Spleen (tissue), 11 donors: Measurements from ENCODE around the gene CER1. TPM values are rescaled to one million over a fixed set of nuclear protein-coding genes. Genes with fewer than 3 reads are reported as not detected.

Experiments used
- DNase-seq: peaks from one replicate; pipeline ENCODE4 v3.0.0-alpha.2; 2020
- H3K27ac ChIP-seq, 8 donors: fragments of 200-600 bp; sonication (generic) in 7 of 8; 1 replicate in 4 of 8; 2 replicates in 4 of 8; pipeline versions ENCODE4 v1.5.0 to v1.8.0; 2016 to 2021; ENCODE audit warnings: inconsistent platforms in 4 of 8, mild to moderate bottlenecking in 4 of 8, moderate library complexity in 1 of 8
- H3K27me3 ChIP-seq, 7 donors: fragments of 200-600 bp; sonication (generic) in 6 of 7; replicated peaks in 1 of 7; 1 replicate in 4 of 7; 2 replicates in 3 of 7; pipeline versions ENCODE4 v1.5.0 to v1.8.0; 2016 to 2021; ENCODE audit warnings: inconsistent platforms in 3 of 7, mild to moderate bottlenecking in 1 of 7
- H3K36me3 ChIP-seq, 6 donors: fragments of 200-600 bp; sonication (generic) in 5 of 6; 1 replicate in 4 of 6; 2 replicates in 2 of 6; pipeline versions ENCODE4 v1.5.0 to v1.8.0; 2016 to 2021; ENCODE audit warnings: inconsistent platforms in 2 of 6
- H3K4me1 ChIP-seq, 6 donors: fragments of 200-600 bp; sonication (generic) in 5 of 6; 1 replicate in 3 of 6; 2 replicates in 3 of 6; pipeline versions ENCODE4 v1.5.0 to v1.8.0; 2016 to 2021; ENCODE audit warnings: inconsistent platforms in 3 of 6
- H3K4me3 ChIP-seq, 8 donors: fragments of 200-600 bp; sonication (generic) in 7 of 8; 1 replicate in 4 of 8; 2 replicates in 4 of 8; pipeline versions ENCODE4 v1.5.0 to v1.8.0; 2016 to 2021; ENCODE audit warnings: inconsistent platforms in 4 of 8, mild to moderate bottlenecking in 4 of 8, moderate library complexity in 2 of 8
- H3K9me3 ChIP-seq, 8 donors: fragments of 200-600 bp; sonication (generic) in 7 of 8; 1 replicate in 4 of 8; 2 replicates in 4 of 8; pipeline versions ENCODE4 v1.5.0 to v1.8.0; 2016 to 2021; ENCODE audit warnings: inconsistent platforms in 4 of 8
- CTCF ChIP-seq, 11 experiments: fragments of 200-600 bp in 7 of 11; fragments of 450-650 bp in 4 of 11; sonication (generic) in 4 of 11; IDR thresholded peaks in 8 of 11; conservative IDR thresholded peaks in 3 of 11; 1 replicate in 7 of 11; 2 replicates in 4 of 11; pipeline versions ENCODE4 v1.4.0 to v1.8.0; 2016 to 2021; ENCODE audit warnings: antibody characterized with exemption in 11 of 11, inconsistent platforms in 4 of 11, mild to moderate bottlenecking in 1 of 11
- POLR2A ChIP-seq, 3 donors: fragments of 450-650 bp; IDR thresholded peaks; one replicate each; pipeline ENCODE4 v1.5.1; 2017; ENCODE audit warnings: antibody characterized with exemption in 3 of 3, mild to moderate bottlenecking in 1 of 3
- POLR2AphosphoS5 ChIP-seq, 3 donors: sonication (generic); formaldehyde crosslinking; IDR thresholded peaks; one replicate each; pipeline ENCODE4 v1.5.1; 2017; ENCODE audit warnings: antibody characterized with exemption in 3 of 3
- WGBS, 5 donors: extraction: QIAGEN DNeasy Blood & Tissue Kit in 3 of 5; methylation state at CpG; one replicate each; pipeline versions ENCODE4 v1.1.5 to v1.1.7; 2013 to 2018; 5-methylcytosine and 5-hydroxymethylcytosine counted together
- intact Hi-C: fragments of 100-400 bp; cut with DNase I; formaldehyde crosslinking; loops from one replicate; pipeline ENCODE4 v1.15.0; 2023; ENCODE audit warnings: low total_unique reads
- polyA plus RNA-seq, 3 donors: library from polyadenylated mRNA; stranded (reverse); fragments of 200-250 nt; gene quantifications; one replicate each; pipeline ENCODE4 v1.2.1, GENCODE V29; 2013
- total RNA-seq, 7 donors: library from RNA; depleted of rRNA in 3 of 7; stranded (reverse); fragments of >200 nt in 3 of 7; fragmentation: NEBNext Ultra II Directional in 4 of 7; extraction: Animal tissue kit (Norgen Biotek cat#: 25700) in 4 of 7; gene quantifications; one replicate each; pipeline versions ENCODE4 v1.1.0 to v1.2.1, GENCODE V29; 2016 to 2021
- donor health status: healthy with polysubstance abuse.
- donor health status: DM: no; HTN: no; CAD: no; lungs with moderate emphysema.
- donor health status: DM: no; HTN: no; CAD: no.
- donor health status: Bipolar disorder and iron deficiency.
- donor health status: healthy.
- donor health status: DM: no; HTN: no; CAD: no.
- donor health status: DM: yes; HTN: yes; CAD: no.

The CER1 gene
- total and polyA plus RNA-seq, 10 donors: not detected

- no peak for DNase-seq
- Histone ChIP-seq H3K4me1 (no peaks in the 10 kb centered on the region), H3K36me3 (no peaks in the 10 kb centered on the region), H3K4me3 (no peak overlapping the region), H3K9me3 (peaks cover 0 to 3% (median 0%) of the 10 kb centered on the region in 8 donors), H3K27ac (no peak overlapping the region), H3K27me3 (peaks cover 0 to 5% (median 0%) of the 10 kb centered on the region in 7 donors)
- intact Hi-C loops: no loop called here
- 82 to 90% (median 89%) methylated on average over 3 of the region's 3 CpGs for WGBS, 5 donors
- TF ChIP-seq POLR2AphosphoS5 (IDR thresholded peaks at IDR 0.05): no peak
- no peak for TF ChIP-seq CTCF (IDR thresholded peaks at IDR 0.05 in 8 of 11, conservative IDR thresholded peaks at IDR 0.05 in 3 of 11)
- no peak for TF ChIP-seq POLR2A (IDR thresholded peaks at IDR 0.05)
These were observed 25.8 kb upstream of the CER1 start for GRCh38 chr9:14748373-14748772.

- H3K27ac ChIP-seq: no peak overlapping the region
- no peak overlapping the region for H3K4me3 ChIP-seq
- H3K9me3 ChIP-seq: peaks cover 0 to 3% (median 0%) of the 10 kb centered on the region in 8 donors
- intact Hi-C loops: no loop called here
- peaks cover 0 to 5% (median 0%) of the 10 kb centered on the region in 7 donors for H3K27me3 ChIP-seq
- H3K4me1 ChIP-seq: no peaks in the 10 kb centered on the region
- no peaks in the 10 kb centered on the region for H3K36me3 ChIP-seq
- TF ChIP-seq POLR2A (IDR thresholded peaks at IDR 0.05) (no peak), POLR2AphosphoS5 (IDR thresholded peaks at IDR 0.05) (no peak), CTCF (IDR thresholded peaks at IDR 0.05 in 8 of 11, conservative IDR thresholded peaks at IDR 0.05 in 3 of 11) (no peak)
- DNase-seq: no peak
These were observed 24.6 kb upstream of the CER1 start for GRCh38 chr9:14747111-14747510.

DNA sequence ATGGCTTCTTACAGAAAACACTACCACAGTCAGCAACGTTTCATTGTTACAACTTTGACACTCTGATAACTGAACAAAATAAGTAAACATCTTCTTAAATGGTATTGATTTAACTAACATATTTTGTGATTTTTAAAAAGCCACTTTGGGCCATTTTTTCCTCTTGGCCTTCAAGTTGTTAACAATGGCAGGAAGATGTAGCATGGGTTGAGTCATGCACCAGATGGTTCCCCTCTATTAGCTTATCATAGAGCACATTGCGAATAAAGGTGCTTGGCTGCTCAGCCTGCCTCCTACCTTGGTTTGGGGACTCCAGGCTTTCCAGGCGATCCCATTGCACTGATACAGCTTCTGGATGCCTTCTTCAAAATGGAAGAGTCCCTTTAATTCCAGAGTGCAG is 24.1 kb upstream of the CER1 start:
- H3K9me3 ChIP-seq: peaks cover 0 to 3% (median 0%) of the 10 kb centered on the region in 8 donors
- intact Hi-C loops: no loop called here

DNA sequence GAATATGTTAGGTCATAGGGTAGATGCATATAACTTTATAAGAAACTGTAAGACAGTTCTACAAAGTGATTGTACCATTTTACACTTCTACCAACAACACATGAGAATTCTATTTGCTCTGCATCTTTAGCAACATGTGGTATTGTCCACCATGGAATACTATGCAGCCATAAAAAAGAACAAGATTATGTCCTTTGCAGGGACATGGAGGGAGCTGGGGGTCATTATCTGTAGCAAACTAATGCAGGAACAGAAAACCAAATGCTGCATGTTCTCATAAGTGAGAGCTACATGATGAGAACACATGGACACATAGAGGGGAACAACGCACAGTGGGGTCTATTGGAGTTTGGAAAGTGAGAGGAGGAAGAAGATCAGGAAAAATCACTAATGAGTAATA is 22.2 kb upstream of the CER1 start:
- intact Hi-C loops: no loop called here
- Histone ChIP-seq H3K9me3 (peaks cover 0 to 3% (median 0%) of the 10 kb centered on the region in 8 donors), H3K36me3 (no peaks in the 10 kb centered on the region), H3K27me3 (no peaks in the 10 kb centered on the region), H3K4me3 (no peak overlapping the region), H3K27ac (no peak overlapping the region), H3K4me1 (no peaks in the 10 kb centered on the region)
- WGBS, 5 donors: 88 to 100% (median 94%) methylated on average over 1 of the region's 1 CpG
- no peak for DNase-seq
- TF ChIP-seq POLR2A (IDR thresholded peaks at IDR 0.05) (no peak), CTCF (IDR thresholded peaks at IDR 0.05 in 8 of 11, conservative IDR thresholded peaks at IDR 0.05 in 3 of 11) (no peak), POLR2AphosphoS5 (IDR thresholded peaks at IDR 0.05) (no peak)

More for the DNA sequence above, 24.1 kb upstream of the CER1 start:
- TF ChIP-seq POLR2AphosphoS5 (IDR thresholded peaks at IDR 0.05): no peak
- no peak for TF ChIP-seq CTCF (IDR thresholded peaks at IDR 0.05 in 8 of 11, conservative IDR thresholded peaks at IDR 0.05 in 3 of 11)
- TF ChIP-seq POLR2A (IDR thresholded peaks at IDR 0.05): no peak
- Histone ChIP-seq H3K27me3 (peaks cover 0 to 5% (median 0%) of the 10 kb centered on the region in 7 donors), H3K4me3 (no peak overlapping the region), H3K27ac (no peak overlapping the region), H3K4me1 (no peaks in the 10 kb centered on the region), H3K36me3 (no peaks in the 10 kb centered on the region)
- no peak for DNase-seq
- WGBS, 5 donors: 73 to 88% (median 82%) methylated on average over 3 of the region's 3 CpGs
